Activated naive CD8-positive, alpha-beta T cell treated with anti-CD3 and anti-CD28 coated beads for 36 hours (primary cell): Measurements from ENCODE around the gene PRKCA. TPM values are rescaled to one million over a fixed set of nuclear protein-coding genes. Genes with fewer than 3 reads are reported as not detected.

ENCODE experiments used
- DNase-seq: peaks from one replicate; pipeline ENCODE4 v3.0.0; 2021
- H3K27ac Mint-ChIP-seq: one replicate; pipeline ENCODE4 v1.8.0; 2022; ENCODE audit warnings: mild to moderate bottlenecking, moderate library complexity, mixed read lengths
- H3K27me3 Mint-ChIP-seq: one replicate; pipeline ENCODE4 v1.8.0; 2022; ENCODE audit warnings: mild to moderate bottlenecking, mixed read lengths
- H3K36me3 Mint-ChIP-seq: one replicate; pipeline ENCODE4 v1.8.0; 2021; ENCODE audit warnings: mild to moderate bottlenecking, mixed read lengths
- H3K4me1 Mint-ChIP-seq: one replicate; pipeline ENCODE4 v1.8.0; 2021; ENCODE audit warnings: mixed read lengths
- H3K4me3 Mint-ChIP-seq: one replicate; pipeline ENCODE4 v1.8.0; 2022; ENCODE audit warnings: mild to moderate bottlenecking, moderate library complexity, mixed read lengths
- H3K9me3 Mint-ChIP-seq: one replicate; pipeline ENCODE4 v1.8.0; 2022; ENCODE audit warnings: mixed read lengths
- total RNA-seq, 2 experiments: library from RNA; stranded (reverse); gene quantifications; one replicate each; pipeline ENCODE4 v1.2.3, GENCODE V29; 2021

The PRKCA gene
- total RNA-seq, 2 experiments from 2014 or later, result 63.5 to 65.8 TPM

- Mint-ChIP-seq H3K4me3 (no peak overlapping the region), H3K4me1 (no peaks in the 10 kb centered on the region), H3K27me3 (no peaks in the 10 kb centered on the region), H3K27ac (no peak overlapping the region), H3K36me3 (peaks cover 6% of the 10 kb centered on the region), H3K9me3 (no peaks in the 10 kb centered on the region)
- DNase-seq, result no peak
These were observed 481.4 kb downstream of the PRKCA start for GRCh38 chr17:66783656-66784381.

- peak overlapping the region; percentile 34 for H3K27ac Mint-ChIP-seq
- no peak overlapping the region for H3K4me3 Mint-ChIP-seq
- no peaks in the 10 kb centered on the region for H3K4me1 Mint-ChIP-seq
- H3K36me3 Mint-ChIP-seq, result peaks cover 2% of the 10 kb centered on the region
- DNase-seq, result no peak
- no peaks in the 10 kb centered on the region for H3K9me3 Mint-ChIP-seq
- no peaks in the 10 kb centered on the region for H3K27me3 Mint-ChIP-seq
These were observed 482.4 kb downstream of the PRKCA start for GRCh38 chr17:66784621-66785364.

GRCh38 chr17:66786107-66786506, 483.7 kb downstream of the PRKCA start:
- H3K4me3 Mint-ChIP-seq, result no peak overlapping the region
- H3K36me3 Mint-ChIP-seq, result peaks cover 6% of the 10 kb centered on the region
- DNase-seq, result no peak
- H3K4me1 Mint-ChIP-seq, result peaks cover 5% of the 10 kb centered on the region
- H3K9me3 Mint-ChIP-seq, result no peaks in the 10 kb centered on the region
- H3K27me3 Mint-ChIP-seq, result no peaks in the 10 kb centered on the region
- H3K27ac Mint-ChIP-seq, result no peak overlapping the region

- H3K4me1 Mint-ChIP-seq, result peaks cover 9% of the 10 kb centered on the region
- no peak for DNase-seq
- no peak overlapping the region for H3K4me3 Mint-ChIP-seq
- H3K36me3 Mint-ChIP-seq, result peaks cover 16% of the 10 kb centered on the region
- no peaks in the 10 kb centered on the region for H3K9me3 Mint-ChIP-seq
- no peak overlapping the region for H3K27ac Mint-ChIP-seq
- H3K27me3 Mint-ChIP-seq, result no peaks in the 10 kb centered on the region
These were observed 485.5 kb downstream of the PRKCA start for GRCh38 chr17:66787914-66788313.

GRCh38 chr17:66789093-66789492, 486.7 kb downstream of the PRKCA start:
- Mint-ChIP-seq H3K9me3 (no peaks in the 10 kb centered on the region), H3K27ac (no peak overlapping the region), H3K36me3 (peaks cover 21% of the 10 kb centered on the region), H3K27me3 (no peaks in the 10 kb centered on the region), H3K4me1 (peaks cover 9% of the 10 kb centered on the region), H3K4me3 (no peak overlapping the region)
- DNase-seq, result no peak

- Mint-ChIP-seq H3K4me1 (peaks cover 9% of the 10 kb centered on the region), H3K36me3 (peaks cover 24% of the 10 kb centered on the region)
These were observed 487.6 kb downstream of the PRKCA start for GRCh38 chr17:66789961-66790437.

GRCh38 chr17:66790501-66791061, 488.2 kb downstream of the PRKCA start:
- H3K4me1 Mint-ChIP-seq, result peaks cover 9% of the 10 kb centered on the region
- H3K9me3 Mint-ChIP-seq, result no peaks in the 10 kb centered on the region
- peaks cover 26% of the 10 kb centered on the region for H3K36me3 Mint-ChIP-seq
- no peak overlapping the region for H3K27ac Mint-ChIP-seq
- no peak overlapping the region for H3K4me3 Mint-ChIP-seq
- DNase-seq, result no peak
- H3K27me3 Mint-ChIP-seq, result no peaks in the 10 kb centered on the region

More at GRCh38 chr17:66789961-66790437, 487.6 kb downstream of the PRKCA start:
- Mint-ChIP-seq H3K27ac (no peak overlapping the region), H3K9me3 (no peaks in the 10 kb centered on the region), H3K27me3 (no peaks in the 10 kb centered on the region), H3K4me3 (no peak overlapping the region)
- no peak for DNase-seq

GRCh38 chr17:66791347-66791746, 488.9 kb downstream of the PRKCA start:
- Mint-ChIP-seq H3K27me3 (no peaks in the 10 kb centered on the region), H3K4me3 (no peak overlapping the region), H3K36me3 (peaks cover 33% of the 10 kb centered on the region), H3K27ac (peak overlapping the region; percentile 16), H3K9me3 (no peaks in the 10 kb centered on the region), H3K4me1 (peaks cover 9% of the 10 kb centered on the region)
- no peak for DNase-seq

- Mint-ChIP-seq H3K4me3 (no peak overlapping the region), H3K36me3 (peaks cover 48% of the 10 kb centered on the region), H3K27me3 (no peaks in the 10 kb centered on the region), H3K4me1 (peaks cover 11% of the 10 kb centered on the region), H3K9me3 (peaks cover 1% of the 10 kb centered on the region), H3K27ac (no peak overlapping the region)
- DNase-seq, result no peak
These were observed 491.4 kb downstream of the PRKCA start for GRCh38 chr17:66793814-66794213.

GRCh38 chr17:66795486-66795885, 493.1 kb downstream of the PRKCA start:
- Mint-ChIP-seq H3K4me3 (no peak overlapping the region), H3K36me3 (peaks cover 50% of the 10 kb centered on the region), H3K27me3 (no peaks in the 10 kb centered on the region), H3K27ac (no peak overlapping the region), H3K4me1 (peaks cover 10% of the 10 kb centered on the region), H3K9me3 (peaks cover 1% of the 10 kb centered on the region)
- no peak for DNase-seq

GRCh38 chr17:66799849-66800537, 497.6 kb downstream of the PRKCA start:
- H3K36me3 Mint-ChIP-seq, result peaks cover 29% of the 10 kb centered on the region
- no peaks in the 10 kb centered on the region for H3K27me3 Mint-ChIP-seq
- H3K9me3 Mint-ChIP-seq, result peaks cover 1% of the 10 kb centered on the region
- H3K4me1 Mint-ChIP-seq, result peaks cover 2% of the 10 kb centered on the region
- peak overlapping the region; percentile 22 for H3K27ac Mint-ChIP-seq
- DNase-seq, result no peak
- no peak overlapping the region for H3K4me3 Mint-ChIP-seq

- Mint-ChIP-seq H3K36me3 (peaks cover 14% of the 10 kb centered on the region), H3K4me3 (no peak overlapping the region), H3K27me3 (no peaks in the 10 kb centered on the region), H3K4me1 (peaks cover 11% of the 10 kb centered on the region), H3K27ac (no peak overlapping the region), H3K9me3 (no peaks in the 10 kb centered on the region)
- no peak for DNase-seq
These were observed 501.1 kb downstream of the PRKCA start for GRCh38 chr17:66803474-66803951.

GRCh38 chr17:66805567-66805966, 503.2 kb downstream of the PRKCA start:
- Mint-ChIP-seq H3K4me3 (no peak overlapping the region), H3K36me3 (peaks cover 13% of the 10 kb centered on the region), H3K27me3 (no peaks in the 10 kb centered on the region), H3K4me1 (peaks cover 11% of the 10 kb centered on the region), H3K9me3 (no peaks in the 10 kb centered on the region), H3K27ac (peak overlapping the region; percentile 37)
- no peak for DNase-seq

- peaks cover 13% of the 10 kb centered on the region for H3K36me3 Mint-ChIP-seq
- DNase-seq, result no peak
- H3K27me3 Mint-ChIP-seq, result no peaks in the 10 kb centered on the region
- H3K4me3 Mint-ChIP-seq, result no peak overlapping the region
- H3K9me3 Mint-ChIP-seq, result no peaks in the 10 kb centered on the region
- peaks cover 11% of the 10 kb centered on the region for H3K4me1 Mint-ChIP-seq
- H3K27ac Mint-ChIP-seq, result no peak overlapping the region
These were observed 504.8 kb downstream of the PRKCA start for GRCh38 chr17:66807182-66807581.

GRCh38 chr17:66809408-66809807, 507.0 kb downstream of the PRKCA start:
- DNase-seq, result no peak
- H3K27ac Mint-ChIP-seq, result no peak overlapping the region
- no peaks in the 10 kb centered on the region for H3K9me3 Mint-ChIP-seq
- H3K36me3 Mint-ChIP-seq, result peaks cover 13% of the 10 kb centered on the region
- H3K27me3 Mint-ChIP-seq, result no peaks in the 10 kb centered on the region
- H3K4me3 Mint-ChIP-seq, result no peak overlapping the region
- peaks cover 11% of the 10 kb centered on the region for H3K4me1 Mint-ChIP-seq
